Left hindlimb (tissue), 1 donor: ENCODE measurements around the gene TNFSF4.

Experiments
- DNase-seq: peaks from one replicate; pipeline ENCODE4 v3.0.0-alpha.2; 2018

Gene TNFSF4

DNA sequence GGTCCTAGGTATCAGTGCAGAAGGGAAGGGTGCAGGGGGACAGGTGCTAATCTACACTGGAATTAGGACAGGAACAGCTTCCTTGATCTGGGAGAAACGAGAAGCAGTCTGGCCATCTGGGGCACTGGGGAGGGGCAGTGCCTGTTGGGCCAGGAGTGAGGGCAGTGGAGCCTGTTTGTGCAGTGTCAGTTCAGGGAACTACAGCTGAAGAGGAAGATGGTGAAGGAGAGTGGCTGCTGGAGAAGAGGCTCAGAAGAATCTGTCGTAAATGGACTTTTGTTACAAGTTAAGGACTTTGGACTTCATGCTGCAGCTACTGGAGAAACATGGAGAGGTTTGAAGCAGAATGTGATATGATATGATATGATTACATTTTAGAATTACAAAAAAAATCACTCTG is 3.2 kb upstream of the TNFSF4 start:
- no peak for DNase-seq

DNA sequence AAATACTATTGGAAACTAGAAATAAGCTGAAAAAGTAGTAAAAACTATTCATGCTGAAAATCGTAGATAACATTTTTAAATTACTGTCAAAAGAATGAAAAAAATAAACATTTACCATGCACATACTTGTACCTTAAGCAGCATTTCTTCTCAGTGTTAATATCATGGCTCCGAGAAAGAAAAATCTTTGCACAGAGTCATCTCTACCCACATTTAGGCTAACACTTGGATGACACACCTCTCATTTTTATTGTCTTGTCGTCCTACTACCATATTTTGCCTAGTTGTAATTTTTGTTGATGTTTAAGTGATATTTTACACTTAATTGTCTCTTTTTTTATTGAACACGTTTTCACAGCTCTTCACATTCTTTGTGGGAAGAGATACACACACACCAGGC is 1.7 kb upstream of the TNFSF4 start:
- DNase-seq: no peak

DNA sequence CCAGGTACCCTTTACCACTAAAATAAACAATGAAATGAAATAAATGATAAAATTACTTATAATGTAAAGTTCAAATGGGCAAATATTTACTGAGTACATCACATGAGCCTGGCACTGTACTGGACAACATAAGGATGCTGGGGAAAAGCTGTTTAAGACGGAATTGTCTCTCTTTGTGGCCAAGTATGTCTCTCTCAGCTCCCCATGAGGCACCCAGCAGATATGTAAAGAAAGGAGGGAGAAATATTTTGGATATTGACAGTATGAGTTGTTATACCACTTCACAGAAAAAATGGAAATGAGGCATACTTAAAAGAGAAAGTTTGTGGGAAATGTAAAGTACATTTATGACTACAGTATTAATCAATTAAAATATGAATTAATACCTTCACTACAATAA is 1.0 kb upstream of the TNFSF4 start:
- no peak for DNase-seq

DNA sequence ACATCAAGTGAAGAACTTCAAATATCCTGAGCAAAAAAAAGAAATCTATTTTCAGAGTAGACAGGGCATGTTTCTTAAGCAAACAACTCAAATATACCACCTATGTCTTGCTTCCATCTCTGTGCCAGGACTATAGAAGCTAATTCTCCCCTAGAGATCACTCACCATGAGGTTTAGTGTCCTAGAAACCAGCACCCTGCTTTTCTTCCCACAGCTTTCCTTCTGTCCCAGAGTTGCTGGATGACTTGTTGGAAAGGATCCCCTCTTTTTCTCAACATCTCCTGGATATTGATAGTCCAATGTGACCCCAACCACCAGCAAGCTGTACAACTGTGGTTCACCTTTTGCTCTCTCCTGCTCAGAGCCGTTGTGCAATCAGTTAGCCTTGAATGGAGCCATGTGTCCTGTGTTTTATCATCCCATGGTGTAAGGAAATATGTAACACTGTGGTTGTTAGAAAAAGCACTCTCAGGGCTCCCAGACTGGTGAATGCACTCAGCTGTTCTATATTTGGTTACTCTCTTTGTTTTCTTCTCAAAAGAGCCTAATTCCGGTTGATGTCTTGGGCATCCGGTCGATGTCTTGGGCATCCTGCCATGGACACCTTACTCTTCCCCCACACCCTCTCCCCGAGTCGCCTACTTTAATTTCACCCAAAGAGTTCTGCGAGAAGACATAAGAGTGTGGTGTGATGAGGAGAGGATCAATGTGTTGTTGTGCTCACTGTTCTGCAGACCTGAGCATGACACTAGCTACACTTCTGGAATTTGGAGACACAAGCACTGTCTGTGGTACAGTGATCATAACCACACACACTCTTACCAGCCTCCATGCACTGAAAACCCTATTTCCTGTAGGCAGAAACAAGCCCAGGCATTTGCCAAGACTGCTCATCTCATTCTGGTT is 1.7 kb downstream of the TNFSF4 start:
- DNase-seq: no peak

DNA sequence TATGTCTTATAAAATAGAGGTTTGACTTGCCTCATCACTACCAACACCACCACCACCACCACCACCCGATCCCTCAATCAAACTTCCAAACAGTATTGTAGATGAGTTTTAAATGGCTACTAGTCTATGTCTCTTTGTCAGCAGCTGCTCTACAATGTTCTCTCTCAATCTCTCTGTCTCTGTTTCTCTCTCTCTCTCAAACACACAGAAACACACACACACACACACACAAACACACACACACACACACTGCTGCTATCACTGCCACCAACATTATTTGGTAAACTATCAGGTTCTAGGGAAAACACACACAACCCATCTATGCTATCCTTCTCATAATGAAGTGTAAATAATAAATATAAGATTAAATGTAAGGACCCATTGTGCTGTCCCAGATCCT is 2.4 kb downstream of the TNFSF4 start:
- DNase-seq: no peak

DNA sequence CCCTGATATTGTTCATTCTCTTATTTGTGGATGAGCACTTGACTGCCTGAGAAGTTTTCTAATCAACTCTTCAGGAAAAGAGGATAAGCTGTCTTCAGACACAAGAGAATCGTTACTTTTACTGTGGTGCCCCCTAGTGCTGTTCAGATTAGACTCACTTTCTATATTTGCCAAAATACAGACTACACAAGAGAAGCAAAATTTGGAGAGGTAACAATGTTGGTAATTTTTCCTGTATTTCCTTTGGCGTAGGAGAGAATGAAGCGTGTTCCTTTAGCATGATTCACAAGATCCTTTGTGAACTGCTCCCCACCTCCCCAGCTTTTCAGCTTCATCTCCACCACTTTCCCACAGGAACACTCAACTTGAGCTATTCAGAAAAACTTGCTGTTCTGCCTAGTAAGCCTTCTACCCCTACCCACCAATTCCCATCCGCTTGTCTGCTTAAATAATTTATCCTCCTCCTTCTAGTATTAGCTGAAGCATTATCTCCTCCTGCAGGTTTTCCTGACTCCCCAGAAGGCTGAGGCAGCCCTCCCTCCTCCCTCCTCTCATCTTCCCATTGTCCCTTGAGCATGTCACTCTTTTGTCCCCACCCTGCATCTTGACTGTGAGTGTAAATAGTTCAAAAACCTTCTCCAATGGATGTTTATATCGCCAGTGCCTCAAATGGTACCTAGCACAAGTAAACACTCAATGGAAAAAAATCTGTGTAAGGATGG is 4.5 kb downstream of the TNFSF4 start:
- no peak for DNase-seq

DNA sequence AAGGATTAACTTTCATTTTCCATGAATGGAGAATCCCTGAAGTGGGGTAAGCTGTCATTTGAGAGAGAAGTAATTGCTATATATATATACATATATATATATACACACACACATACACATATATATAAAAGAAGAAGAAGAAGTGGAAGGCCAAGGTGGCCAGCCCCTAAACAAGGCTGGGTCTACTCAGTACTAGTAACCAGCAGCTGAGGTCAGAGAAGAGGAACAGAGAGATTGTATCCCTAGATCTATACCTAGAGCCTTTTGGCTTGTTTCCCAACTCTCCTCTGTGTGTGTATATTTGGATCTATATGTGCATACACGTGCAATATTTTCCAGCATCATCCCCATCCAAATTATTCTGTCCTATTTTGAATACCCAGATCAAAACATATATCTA is 5.2 kb downstream of the TNFSF4 start:
- DNase-seq: no peak

DNA sequence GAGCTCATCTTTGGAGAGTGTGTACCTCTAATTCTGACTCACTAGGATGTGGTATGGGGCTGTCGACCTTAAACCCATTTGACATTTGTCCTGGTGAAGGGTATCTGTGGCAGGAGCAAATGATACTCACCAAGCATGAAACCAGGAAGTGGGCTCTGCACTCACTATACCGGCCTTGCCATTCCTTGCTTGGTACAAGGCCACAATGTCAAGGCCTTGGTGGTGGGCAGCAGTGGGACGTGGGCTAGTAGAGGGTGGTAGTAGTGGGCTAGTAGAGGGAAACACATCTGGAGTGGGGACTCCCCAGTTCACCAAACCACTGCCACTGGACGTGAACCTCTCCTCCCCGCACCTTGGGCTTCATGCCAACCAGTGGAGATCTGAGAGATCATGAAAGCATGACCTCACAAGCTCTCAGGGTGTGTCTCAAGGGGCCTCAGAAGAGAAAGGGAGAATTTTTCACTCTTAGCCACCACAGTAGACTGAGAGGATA is 11.5 kb downstream of the TNFSF4 start:
- no peak for DNase-seq

DNA sequence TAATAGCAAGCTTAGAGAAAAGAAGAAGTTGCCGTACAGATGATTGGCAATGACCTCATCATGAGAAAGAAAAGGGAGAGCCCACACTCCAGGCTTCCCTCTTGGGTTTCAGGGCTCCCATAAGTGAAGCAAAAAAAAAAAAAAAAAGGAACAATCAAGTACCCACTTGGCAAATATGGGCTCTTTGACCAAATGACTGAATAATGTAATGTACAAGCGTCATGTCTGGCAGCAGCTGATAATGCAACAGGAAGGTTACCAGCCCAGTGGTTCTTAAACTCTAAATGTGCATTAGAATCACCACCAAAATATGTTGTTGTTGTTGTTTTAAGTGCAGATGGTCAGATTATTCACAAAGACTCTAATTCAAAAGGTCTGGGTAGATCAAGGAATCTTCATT is 13.5 kb downstream of the TNFSF4 start:
- DNase-seq: no peak

DNA sequence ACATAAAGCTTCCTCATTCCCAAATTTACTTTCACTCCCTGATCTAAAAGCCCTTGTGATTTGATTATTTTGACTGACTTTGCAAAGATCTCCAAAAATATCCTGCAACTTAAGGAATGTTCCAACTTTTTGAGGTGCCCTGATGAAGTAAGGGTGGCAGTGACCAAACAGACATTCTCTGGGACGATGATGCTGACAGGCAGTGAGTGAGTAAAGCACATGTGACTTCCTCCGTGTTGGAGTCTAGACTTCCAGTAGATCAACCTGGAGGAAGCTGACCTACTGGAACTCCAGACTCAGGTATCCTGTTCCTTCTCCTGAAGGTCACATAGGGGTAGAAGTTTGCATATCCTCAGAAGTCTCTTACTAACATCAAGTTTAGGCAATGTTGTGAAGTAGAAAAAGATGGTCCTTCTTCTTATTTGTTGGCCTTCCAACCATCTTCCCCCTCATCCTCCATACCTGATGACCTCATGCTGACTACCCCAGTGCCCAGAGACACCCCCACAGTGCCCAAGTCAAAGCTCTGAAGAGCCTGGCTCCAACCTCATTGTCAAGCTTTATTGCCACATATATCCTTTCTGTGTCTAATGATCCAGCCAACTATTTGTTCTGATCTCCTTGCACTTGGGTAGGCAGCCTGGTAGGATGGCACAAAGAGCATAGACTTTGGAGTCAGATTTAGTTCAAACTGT is 16.0 kb downstream of the TNFSF4 start:
- no peak for DNase-seq

DNA sequence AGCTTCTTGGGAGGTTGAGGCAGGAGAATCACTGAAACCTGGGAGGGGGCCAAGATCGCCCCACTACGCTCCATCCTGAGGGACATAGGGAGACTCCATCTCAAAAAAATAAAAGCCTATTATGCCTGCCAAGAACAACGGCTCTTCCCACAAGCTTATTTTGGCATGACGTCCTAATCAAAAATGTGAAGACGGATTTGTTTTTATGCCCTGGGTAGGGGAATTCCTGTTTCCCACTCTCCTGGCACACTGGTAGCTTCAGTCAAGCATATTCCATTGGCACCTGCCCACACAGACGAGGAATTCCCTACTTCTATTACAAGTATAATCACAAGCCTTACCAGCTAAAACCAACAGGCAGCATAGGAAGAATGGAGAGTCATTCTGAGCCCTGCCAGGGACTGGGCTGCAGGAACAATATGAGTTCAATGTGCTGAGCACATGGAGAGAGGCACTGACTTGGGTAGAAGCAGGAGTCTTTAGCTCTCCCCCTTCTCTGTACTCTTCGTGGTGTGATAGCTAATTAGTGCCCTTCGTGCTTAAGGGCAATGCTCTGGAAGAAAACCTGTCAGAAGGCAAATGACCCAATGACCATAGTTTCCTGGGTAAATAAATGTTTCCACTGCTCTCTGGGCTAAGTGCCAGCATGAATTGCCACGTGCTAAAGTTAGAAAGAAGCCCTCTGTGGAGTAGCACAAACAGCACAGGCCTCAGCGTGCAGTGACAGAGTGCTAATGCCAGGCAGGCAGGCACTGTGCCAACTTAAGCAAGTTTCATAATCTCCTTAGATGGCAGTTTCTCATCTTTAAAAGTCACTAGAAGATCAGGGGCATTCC is 16.8 kb downstream of the TNFSF4 start:
- DNase-seq: peak; percentile 79

DNA sequence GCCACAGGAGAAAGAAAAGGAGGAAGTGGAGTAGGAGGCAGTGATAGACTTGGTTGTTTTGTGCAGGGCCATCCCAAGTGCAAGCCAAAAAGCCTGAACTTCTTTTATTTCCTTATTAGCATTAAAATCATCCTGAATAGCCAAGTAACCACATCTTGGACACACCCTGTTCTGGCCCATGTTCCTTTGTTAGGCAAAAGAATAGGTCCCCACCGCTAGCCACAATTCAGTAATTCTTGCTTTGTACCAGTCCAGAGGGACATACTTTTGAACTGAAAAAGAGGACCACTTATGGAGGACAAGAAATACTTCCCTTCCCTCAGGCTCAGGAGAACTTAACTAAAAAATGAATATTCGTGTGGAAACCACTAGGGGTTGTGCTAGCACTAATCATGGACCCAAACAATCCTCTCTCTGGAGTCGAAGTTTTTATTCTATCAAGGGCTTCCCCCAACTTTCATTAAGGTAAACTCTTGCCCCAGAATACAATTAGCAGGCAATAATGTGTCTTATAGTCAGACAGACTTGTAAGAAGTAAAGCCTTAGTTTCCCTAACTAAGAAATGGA is 19.4 kb downstream of the TNFSF4 start:
- DNase-seq: no peak

DNA sequence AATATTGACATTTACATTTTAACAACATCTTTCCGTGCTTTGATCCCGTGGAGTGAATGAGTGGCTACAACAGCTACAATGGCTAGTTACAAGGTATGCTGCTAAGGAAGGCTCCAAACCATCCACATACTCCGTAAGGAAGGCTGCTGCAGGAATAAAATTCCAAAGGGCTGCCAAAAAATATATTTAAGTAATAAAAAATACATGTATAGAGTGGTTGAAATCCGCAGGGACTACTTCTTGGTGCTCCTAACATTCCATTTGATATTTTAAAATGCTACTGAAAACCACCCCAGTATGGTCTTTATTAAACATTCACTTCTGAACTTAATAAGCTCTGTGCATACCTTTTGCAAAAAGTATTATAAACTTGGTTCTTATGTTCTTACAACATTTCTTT is 25.3 kb downstream of the TNFSF4 start:
- DNase-seq: no peak

DNA sequence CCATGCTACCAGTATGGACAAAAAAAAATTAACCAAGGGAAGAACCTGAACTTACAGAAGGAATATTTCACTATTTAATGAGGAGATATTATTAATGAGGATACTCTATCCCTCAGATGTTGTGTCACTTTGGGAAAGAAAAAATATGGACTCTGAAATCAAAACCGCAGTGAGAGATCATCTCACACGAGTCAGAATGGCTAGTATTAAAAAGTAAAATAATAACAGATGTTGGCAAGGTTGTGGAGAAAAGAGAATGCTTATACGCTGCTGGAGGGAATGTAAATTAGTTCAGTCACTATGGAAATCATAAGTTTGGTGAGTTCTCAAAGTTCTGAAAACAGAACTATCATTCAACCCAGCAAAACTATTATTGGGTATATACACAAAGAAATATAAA is 30.9 kb downstream of the TNFSF4 start:
- DNase-seq: no peak

DNA sequence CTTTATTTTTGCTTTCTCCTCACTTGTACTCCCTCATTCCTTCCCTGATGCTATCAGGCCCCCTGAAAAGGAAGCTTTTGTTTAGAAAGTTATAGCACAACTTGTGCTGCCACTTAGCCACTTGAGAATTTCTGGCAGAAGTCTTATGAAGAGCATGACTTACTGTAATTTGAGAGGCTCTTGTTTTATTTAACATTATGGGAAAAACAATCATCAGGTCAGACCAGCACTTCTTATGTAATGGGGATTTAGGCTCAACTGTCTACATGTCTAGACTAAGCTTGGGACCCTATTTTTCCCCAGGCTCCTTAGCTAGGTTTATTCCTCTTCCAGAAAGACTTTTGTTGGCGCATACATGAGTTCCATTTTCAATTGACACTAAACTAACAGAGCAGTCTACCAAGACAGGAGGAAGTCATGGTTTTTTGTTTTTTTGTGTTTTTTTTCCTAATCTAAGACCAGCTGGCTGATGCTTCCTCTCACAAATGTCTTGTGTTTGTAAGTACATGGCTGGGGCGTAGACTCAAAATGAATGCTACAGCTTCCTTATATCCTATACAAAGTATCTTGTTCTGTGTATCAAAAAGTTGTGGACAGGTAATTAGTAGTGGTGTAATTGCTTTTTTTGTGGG is 31.5 kb downstream of the TNFSF4 start:
- no peak for DNase-seq

DNA sequence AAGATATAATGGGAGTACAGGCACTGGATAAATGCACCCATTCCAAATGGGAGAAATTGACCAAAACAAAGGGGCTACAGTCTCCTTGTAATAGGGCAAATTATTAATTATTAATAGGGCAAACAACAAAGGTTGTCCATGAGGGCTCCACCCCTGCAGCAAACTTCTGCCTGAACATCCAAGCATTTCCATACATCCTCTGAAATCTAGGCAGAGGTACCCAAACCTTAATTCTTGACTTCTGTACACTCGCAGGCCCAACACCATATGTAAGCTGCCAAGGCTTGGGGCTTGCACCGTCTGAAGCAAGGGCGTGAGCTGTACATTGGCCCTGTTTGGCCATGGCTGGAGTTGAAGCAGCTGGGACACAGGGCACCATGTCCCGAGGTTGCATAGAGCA is 33.7 kb downstream of the TNFSF4 start:
- DNase-seq: no peak

DNA sequence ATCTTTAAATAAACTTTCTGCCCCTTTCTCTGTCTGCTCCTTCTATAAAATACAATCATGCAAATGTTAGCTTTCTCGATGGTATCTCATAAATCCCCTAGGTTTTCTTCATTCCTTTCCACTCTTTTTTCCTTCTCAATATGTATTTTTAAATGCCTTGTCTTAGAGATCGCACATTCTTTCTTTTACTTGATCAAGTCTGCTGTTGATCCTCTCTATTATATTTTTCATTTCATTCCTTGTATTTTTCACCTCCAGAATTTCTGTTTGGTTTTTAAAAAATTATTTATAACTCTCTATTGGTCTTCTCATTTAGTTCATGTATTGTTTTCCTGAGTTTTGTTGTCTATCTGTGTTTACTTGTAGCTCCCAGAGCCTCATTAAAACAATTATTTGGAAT is 36.0 kb downstream of the TNFSF4 start:
- no peak for DNase-seq

DNA sequence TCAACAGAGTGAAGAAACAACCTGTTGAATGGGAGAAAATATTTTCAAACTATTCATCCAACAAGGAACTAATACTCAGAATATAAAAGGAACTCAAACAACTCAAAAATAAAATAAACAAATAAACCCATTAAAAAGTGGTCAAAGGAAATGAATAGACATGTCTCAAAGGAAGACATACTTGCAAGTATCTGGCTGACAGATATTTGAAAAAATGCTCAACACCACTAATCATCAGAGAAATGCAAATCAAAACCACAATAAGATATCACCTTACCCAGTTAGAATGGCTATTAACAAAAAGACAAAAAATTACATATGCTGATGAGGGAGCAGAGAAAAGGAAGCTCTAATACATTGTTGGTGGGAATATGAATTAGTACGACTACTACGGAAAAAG is 38.2 kb downstream of the TNFSF4 start:
- no peak for DNase-seq

DNA sequence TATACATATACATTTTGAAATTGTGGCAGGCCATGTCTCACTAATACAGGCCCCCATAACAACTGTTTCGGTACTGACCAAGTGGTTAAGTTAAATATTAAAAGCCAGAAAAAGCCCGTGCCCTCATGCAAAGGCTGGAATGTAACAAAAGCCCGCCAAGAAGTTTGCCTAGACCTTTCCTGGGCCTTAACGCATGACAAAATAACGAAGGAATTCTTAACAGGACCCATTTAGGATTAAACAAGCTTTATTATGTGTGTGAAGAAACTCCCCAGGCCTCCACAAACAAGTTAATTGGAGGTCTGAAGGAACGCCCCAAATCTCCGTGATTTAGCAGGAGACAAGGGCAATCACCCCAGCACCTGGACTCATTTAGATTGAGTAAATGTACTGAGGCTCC is 42.4 kb downstream of the TNFSF4 start:
- no peak for DNase-seq

DNA sequence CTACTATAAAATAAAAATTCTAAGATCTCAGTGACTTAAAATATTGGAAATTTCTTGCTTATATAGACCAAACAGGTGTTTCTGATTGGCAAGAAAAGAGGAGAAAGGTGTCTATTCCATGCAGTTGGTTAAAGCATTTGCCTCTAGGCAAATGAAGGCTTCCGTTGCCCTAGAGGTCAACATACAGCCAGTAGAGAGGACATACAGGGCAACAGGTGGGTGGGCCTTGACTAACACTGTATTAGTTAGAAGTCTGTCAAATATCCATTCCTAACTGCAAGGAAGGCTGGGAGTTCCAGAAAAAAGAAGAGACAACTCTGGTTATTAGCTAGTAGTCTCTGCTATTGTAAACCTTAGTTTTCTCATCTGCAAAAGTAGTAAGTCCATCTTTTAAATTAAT is 43.0 kb downstream of the TNFSF4 start:
- no peak for DNase-seq

DNA sequence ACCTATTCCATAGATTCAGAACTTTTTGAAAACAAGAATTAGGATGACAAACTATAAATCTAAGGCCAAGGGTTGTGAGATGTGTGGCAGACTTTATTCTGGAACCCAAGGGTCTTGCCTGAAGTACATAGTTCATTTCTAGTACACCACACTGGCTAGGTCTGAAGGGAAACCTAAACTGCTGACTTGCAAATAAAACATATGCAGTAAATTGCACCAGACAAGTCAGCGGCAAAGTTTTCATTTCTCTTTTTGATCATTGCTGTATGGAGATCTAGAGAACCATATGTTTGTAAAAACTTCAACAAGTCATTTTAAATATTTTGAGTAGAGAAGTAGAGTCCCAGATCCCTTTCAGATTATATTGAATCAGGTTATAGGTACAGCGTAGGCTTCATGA is 43.9 kb downstream of the TNFSF4 start:
- no peak for DNase-seq

DNA sequence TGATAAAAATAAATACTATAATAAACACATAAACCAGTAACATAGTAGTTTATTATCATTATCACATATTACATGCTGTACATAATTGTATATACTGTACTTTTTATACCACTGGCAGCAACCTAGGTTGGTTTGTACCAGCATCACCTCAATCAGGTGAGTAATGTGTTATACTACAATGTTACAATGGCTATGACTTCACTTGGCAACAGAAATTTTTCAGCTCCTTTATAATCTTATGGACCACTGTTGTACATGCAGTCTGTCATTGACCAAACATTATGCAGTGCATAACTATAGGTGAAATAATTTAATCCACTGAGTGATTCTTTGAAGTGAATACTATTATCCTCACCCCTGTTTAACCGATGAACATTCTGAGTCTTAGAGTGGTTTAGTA is 44.5 kb downstream of the TNFSF4 start:
- no peak for DNase-seq
